Natural killer cell (primary cell): ENCODE results near the gene NGB. TPM values are rescaled to one million over a fixed set of nuclear protein-coding genes. Genes with fewer than 3 reads are reported as not detected.

Experiments
- ATAC-seq, 3 donors: fragments of 150-1000 bp in 2 of 3; fragments of 200-7000 bp in 1 of 3; cut with Tn5 transposase; 1 replicate in 1 of 3; 2 replicates in 2 of 3; pipeline ENCODE4 v1.10.0; 2021; ENCODE audit warnings: mild to moderate bottlenecking in 2 of 3, moderate library complexity in 2 of 3
- DNase-seq, 2 donors: peaks; one replicate each; pipeline versions ENCODE4 v3.0.0 to v3.0.0-alpha.2; 2013 to 2021; ENCODE audit warnings: mixed read lengths in 1 of 2
- H3K27ac ChIP-seq: one replicate; pipeline ENCODE4 v1.5.1; 2013; ENCODE audit warnings: mild to moderate bottlenecking, low read length
- H3K27me3 ChIP-seq: one replicate; pipeline ENCODE4 v1.6.1; 2013; ENCODE audit warnings: low read length; ENCODE audit not compliant: control insufficient read depth, insufficient read depth
- H3K36me3 ChIP-seq: one replicate; pipeline ENCODE4 v1.6.1; 2013; ENCODE audit warnings: low read length; ENCODE audit not compliant: control insufficient read depth, insufficient read depth
- H3K4me1 ChIP-seq: one replicate; pipeline ENCODE4 v1.6.1; 2013; ENCODE audit warnings: low read length; ENCODE audit not compliant: control insufficient read depth, insufficient read depth
- H3K4me3 ChIP-seq: one replicate; pipeline ENCODE4 v1.5.1; 2013; ENCODE audit warnings: low read length
- H3K9me3 ChIP-seq: one replicate; pipeline ENCODE4 v1.6.1; 2013; ENCODE audit warnings: low read length; ENCODE audit not compliant: control insufficient read depth, insufficient read depth
- H3K27ac Mint-ChIP-seq, 2 donors: one replicate each; pipeline ENCODE4 v1.8.0; 2022; ENCODE audit warnings: mild to moderate bottlenecking in 2 of 2, mixed read lengths in 2 of 2, moderate library complexity in 1 of 2
- H3K27me3 Mint-ChIP-seq, 2 donors: one replicate each; pipeline ENCODE4 v1.8.0; 2022; ENCODE audit warnings: low read depth in 2 of 2, mixed read lengths in 2 of 2
- H3K36me3 Mint-ChIP-seq: one replicate; pipeline ENCODE4 v1.8.0; 2022; ENCODE audit warnings: mixed read lengths
- H3K4me1 Mint-ChIP-seq, 2 donors: one replicate each; pipeline ENCODE4 v1.8.0; 2022; ENCODE audit warnings: mixed read lengths in 2 of 2
- H3K4me3 Mint-ChIP-seq: one replicate; pipeline ENCODE4 v1.8.0; 2022; ENCODE audit warnings: mild to moderate bottlenecking, moderate library complexity, mixed read lengths
- H3K9me3 Mint-ChIP-seq, 2 donors: one replicate each; pipeline ENCODE4 v1.8.0; 2022; ENCODE audit warnings: mixed read lengths in 2 of 2
- WGBS: methylation state at CpG from one replicate; pipeline ENCODE4 v1.1.7; 2013; ENCODE audit warnings: missing lambda C conversion rate; ENCODE audit not compliant: insufficient coverage; 5-methylcytosine and 5-hydroxymethylcytosine counted together
- intact Hi-C: fragments of 100-400 bp; cut with micrococcal nuclease; formaldehyde crosslinking; loops from one replicate; pipeline ENCODE4 v1.14.2; 2022
- total RNA-seq, 4 donors: library from RNA; stranded (reverse); fragments of 120-200 nt in 1 of 4; gene quantifications; one replicate each; pipeline versions ENCODE4 v1.2.3 to v1.2.4, GENCODE V29; 2013 to 2022
- TF ChIP-seq, protein P1 (sequence below): fragments of 200-600 bp; IDR thresholded peaks from one replicate; pipeline ENCODE4 v1.8.0; 2022; ENCODE audit warnings: antibody characterized with exemption

The NGB gene
- total RNA-seq, 3 donors from 2014 or later (not counting 1 experiment from before 2014, with no cell fraction given): not detected

DNA sequence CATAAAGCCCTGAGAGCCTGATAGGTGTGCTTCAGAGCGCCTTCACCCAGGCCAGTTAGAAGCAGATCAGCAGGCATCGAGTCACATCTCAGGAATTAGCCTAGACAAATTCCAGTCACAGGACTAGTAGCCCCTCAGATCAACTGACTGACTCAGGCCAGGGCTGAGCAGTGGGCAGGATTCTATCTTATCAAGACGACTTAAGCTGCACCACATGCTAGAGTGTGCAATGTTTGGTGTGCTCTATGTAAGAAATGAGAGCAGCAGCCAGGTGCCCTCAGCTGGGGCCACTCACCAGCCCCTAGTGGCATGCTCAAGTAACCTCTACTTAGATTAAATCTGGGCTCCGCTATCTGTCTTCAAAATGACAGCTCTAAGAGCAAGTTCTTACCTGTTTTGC lies 19.7 kb upstream of the NGB start:
- TF ChIP-seq, protein P1, sequence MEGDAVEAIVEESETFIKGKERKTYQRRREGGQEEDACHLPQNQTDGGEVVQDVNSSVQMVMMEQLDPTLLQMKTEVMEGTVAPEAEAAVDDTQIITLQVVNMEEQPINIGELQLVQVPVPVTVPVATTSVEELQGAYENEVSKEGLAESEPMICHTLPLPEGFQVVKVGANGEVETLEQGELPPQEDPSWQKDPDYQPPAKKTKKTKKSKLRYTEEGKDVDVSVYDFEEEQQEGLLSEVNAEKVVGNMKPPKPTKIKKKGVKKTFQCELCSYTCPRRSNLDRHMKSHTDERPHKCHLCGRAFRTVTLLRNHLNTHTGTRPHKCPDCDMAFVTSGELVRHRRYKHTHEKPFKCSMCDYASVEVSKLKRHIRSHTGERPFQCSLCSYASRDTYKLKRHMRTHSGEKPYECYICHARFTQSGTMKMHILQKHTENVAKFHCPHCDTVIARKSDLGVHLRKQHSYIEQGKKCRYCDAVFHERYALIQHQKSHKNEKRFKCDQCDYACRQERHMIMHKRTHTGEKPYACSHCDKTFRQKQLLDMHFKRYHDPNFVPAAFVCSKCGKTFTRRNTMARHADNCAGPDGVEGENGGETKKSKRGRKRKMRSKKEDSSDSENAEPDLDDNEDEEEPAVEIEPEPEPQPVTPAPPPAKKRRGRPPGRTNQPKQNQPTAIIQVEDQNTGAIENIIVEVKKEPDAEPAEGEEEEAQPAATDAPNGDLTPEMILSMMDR: no peak
- Histone ChIP-seq H3K36me3 (no peaks in the 10 kb centered on the region), H3K9me3 (no peaks in the 10 kb centered on the region), H3K27me3 (no peaks in the 10 kb centered on the region), H3K4me3 (no peak overlapping the region), H3K27ac (no peak overlapping the region), H3K4me1 (no peaks in the 10 kb centered on the region)
- intact Hi-C loops: no loop called here
- 93% methylated on average over 4 of the region's 4 CpGs for WGBS
- no peak overlapping the region for H3K4me3 Mint-ChIP-seq
- no peaks in the 10 kb centered on the region for H3K27me3 Mint-ChIP-seq
- H3K27ac Mint-ChIP-seq: no peak overlapping the region
- H3K9me3 Mint-ChIP-seq: no peaks in the 10 kb centered on the region
- no peak for DNase-seq
- no peaks in the 10 kb centered on the region for H3K36me3 Mint-ChIP-seq
- no peak for ATAC-seq
- H3K4me1 Mint-ChIP-seq: no peaks in the 10 kb centered on the region

DNA sequence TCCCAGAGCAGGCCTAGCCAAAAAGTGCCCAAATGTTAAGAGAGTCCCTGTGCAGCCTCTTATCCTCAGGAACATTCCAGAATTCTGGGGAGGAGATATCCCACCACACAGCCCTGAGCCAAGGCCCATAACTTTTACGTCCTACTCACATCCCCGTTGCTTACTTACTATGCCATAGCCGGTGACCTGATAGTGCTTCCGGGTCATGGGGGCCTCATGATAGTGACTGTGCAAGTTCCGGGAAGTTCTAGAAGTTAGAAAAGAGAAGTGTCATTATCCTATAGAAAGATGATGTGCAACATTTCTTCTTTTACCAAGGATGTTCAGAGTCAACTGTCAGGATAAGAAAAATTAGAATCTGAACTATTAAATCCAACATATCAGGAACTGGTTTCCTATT lies 15.6 kb upstream of the NGB start:
- Histone ChIP-seq H3K27ac (no peak overlapping the region), H3K36me3 (peaks cover 4% of the 10 kb centered on the region), H3K4me1 (no peaks in the 10 kb centered on the region), H3K4me3 (no peak overlapping the region), H3K9me3 (no peaks in the 10 kb centered on the region), H3K27me3 (no peaks in the 10 kb centered on the region)
- WGBS: 100% methylated on average over 1 of the region's 5 CpGs
- Mint-ChIP-seq H3K9me3 (no peaks in the 10 kb centered on the region), H3K27ac (no peak overlapping the region), H3K27me3 (no peaks in the 10 kb centered on the region), H3K4me3 (no peak overlapping the region), H3K36me3 (no peaks in the 10 kb centered on the region), H3K4me1 (no peaks in the 10 kb centered on the region)
- intact Hi-C loops: no loop called here
- DNase-seq (no peak), ATAC-seq (no peak)
- TF ChIP-seq, protein P1: no peak

DNA sequence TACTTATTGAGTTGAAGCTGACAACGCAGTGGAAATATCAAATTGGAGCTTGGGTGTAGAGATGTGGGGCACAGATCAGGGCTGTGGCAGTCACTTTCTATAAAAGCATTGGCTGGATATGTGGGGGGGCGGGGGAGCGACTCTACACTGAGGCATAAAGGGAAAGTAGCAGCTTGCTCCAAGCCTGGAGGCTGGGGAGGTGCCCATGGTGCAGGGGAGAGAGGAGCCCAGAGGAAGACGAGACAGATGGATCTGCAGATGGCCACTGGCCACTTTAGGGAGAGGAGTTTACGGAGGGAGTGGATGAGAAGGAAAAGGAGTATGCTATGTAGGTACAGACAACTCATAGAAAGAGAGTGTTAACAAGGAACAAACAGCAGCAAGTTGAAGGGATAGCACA lies 13.5 kb upstream of the NGB start:
- H3K36me3 ChIP-seq: peaks cover 4% of the 10 kb centered on the region
- Mint-ChIP-seq H3K36me3 (no peaks in the 10 kb centered on the region), H3K4me1 (no peaks in the 10 kb centered on the region), H3K27ac (no peak overlapping the region), H3K4me3 (no peak overlapping the region), H3K9me3 (no peaks in the 10 kb centered on the region), H3K27me3 (no peaks in the 10 kb centered on the region)
- no peak overlapping the region for H3K27ac ChIP-seq
- DNase-seq: no peak
- TF ChIP-seq, protein P1: no peak
- intact Hi-C loops: no loop called here
- no peaks in the 10 kb centered on the region for H3K4me1 ChIP-seq
- no peaks in the 10 kb centered on the region for H3K9me3 ChIP-seq
- no peak for ATAC-seq
- H3K4me3 ChIP-seq: no peak overlapping the region
- no peaks in the 10 kb centered on the region for H3K27me3 ChIP-seq
- 95% methylated on average over 5 of the region's 5 CpGs for WGBS

DNA sequence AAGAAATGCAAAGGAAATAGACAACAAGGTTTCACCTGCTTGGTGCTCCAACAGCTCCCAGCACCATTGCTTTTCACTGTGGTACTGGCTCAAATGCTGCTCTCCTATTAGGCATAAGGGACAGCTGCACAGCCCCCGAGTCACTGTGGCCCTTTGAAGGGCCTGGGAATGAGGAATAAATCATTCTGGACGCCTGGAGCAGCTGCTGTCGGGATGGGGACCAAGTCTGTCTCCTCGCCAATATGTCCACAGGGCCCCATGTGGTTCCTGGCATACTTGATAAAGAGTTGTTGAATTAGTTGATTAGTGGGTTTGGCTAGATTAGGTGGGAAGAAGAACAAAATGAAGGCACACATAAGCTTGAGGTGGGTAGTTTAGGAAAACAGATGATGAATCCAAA lies 13.1 kb upstream of the NGB start:
- Mint-ChIP-seq H3K9me3 (no peaks in the 10 kb centered on the region), H3K27me3 (no peaks in the 10 kb centered on the region), H3K4me3 (no peak overlapping the region), H3K27ac (no peak overlapping the region), H3K36me3 (no peaks in the 10 kb centered on the region), H3K4me1 (no peaks in the 10 kb centered on the region)
- ATAC-seq: no peak
- H3K4me3 ChIP-seq: no peak overlapping the region
- WGBS: 88% methylated on average over 4 of the region's 4 CpGs
- no peaks in the 10 kb centered on the region for H3K4me1 ChIP-seq
- H3K36me3 ChIP-seq: peaks cover 4% of the 10 kb centered on the region
- TF ChIP-seq, protein P1: no peak
- no peak overlapping the region for H3K27ac ChIP-seq
- no peak for DNase-seq
- no peaks in the 10 kb centered on the region for H3K27me3 ChIP-seq
- intact Hi-C loops: no loop called here
- no peaks in the 10 kb centered on the region for H3K9me3 ChIP-seq
